GM18867 (cell line): ENCODE measurements around the gene TMCC1.
"Not testable (repeated sequence)": the region's sequence is repeated elsewhere in the genome, so short reads cannot be mapped to it uniquely, and the experiment has no call there.

ENCODE experiments used
- ATAC-seq: cut with Tn5 transposase; IDR thresholded peaks from one replicate; pipeline ENCODE4 v1.9.1; 2021; ENCODE audit warnings: mild to moderate bottlenecking, moderate library complexity; ENCODE audit not compliant: unreplicated experiment

TMCC1 gene

GRCh38 chr3:129893581-129894070 lies at the start of gene TMCC1:
TMCC1 (minus strand) TSS chr3:129893711.
- ATAC-seq = peak; percentile 85

- ATAC-seq = no peak
Observed at GRCh38 chr3:129943020-129943419, 49.5 kb upstream of the TMCC1 start.

- peak; percentile 59 for ATAC-seq
Observed at GRCh38 chr3:129942296-129942695, 48.8 kb upstream of the TMCC1 start.

GRCh38 chr3:129940086-129940485 lies 46.6 kb upstream of the TMCC1 start:
- no peak for ATAC-seq

- ATAC-seq = no peak
Observed at GRCh38 chr3:129938140-129938930, 44.8 kb upstream of the TMCC1 start.

GRCh38 chr3:129937717-129938116 lies 44.2 kb upstream of the TMCC1 start:
- ATAC-seq = no peak

GRCh38 chr3:129936757-129937156 lies 43.2 kb upstream of the TMCC1 start:
- ATAC-seq = no peak

- ATAC-seq = no peak
Observed at GRCh38 chr3:129934234-129935123, 41.0 kb upstream of the TMCC1 start.

- ATAC-seq = no peak
Observed at GRCh38 chr3:129933471-129933870, 40.0 kb upstream of the TMCC1 start.

- ATAC-seq = no peak
Observed at GRCh38 chr3:129929383-129929782, 35.9 kb upstream of the TMCC1 start.

- no peak for ATAC-seq
Observed at GRCh38 chr3:129927072-129927471, 33.6 kb upstream of the TMCC1 start.

- no peak for ATAC-seq
Observed at GRCh38 chr3:129919806-129920205, 26.3 kb upstream of the TMCC1 start.

GRCh38 chr3:129919357-129919756 lies 25.8 kb upstream of the TMCC1 start:
- no peak for ATAC-seq

GRCh38 chr3:129918461-129918860 lies 24.9 kb upstream of the TMCC1 start:
- ATAC-seq = no peak

- ATAC-seq = no peak
Observed at GRCh38 chr3:129917423-129918007, 24.0 kb upstream of the TMCC1 start.

- no peak for ATAC-seq
Observed at GRCh38 chr3:129913618-129914017, 20.1 kb upstream of the TMCC1 start.

GRCh38 chr3:129911261-129911861 lies 17.9 kb upstream of the TMCC1 start:
- no peak for ATAC-seq

- not testable (repeated sequence) for ATAC-seq
Observed at GRCh38 chr3:129909235-129909634, 15.7 kb upstream of the TMCC1 start.

- ATAC-seq = no peak
Observed at GRCh38 chr3:129908417-129908816, 14.9 kb upstream of the TMCC1 start.

- not testable (repeated sequence) for ATAC-seq
Observed at GRCh38 chr3:129901272-129901671, 7.8 kb upstream of the TMCC1 start.

- no peak for ATAC-seq
Observed at GRCh38 chr3:129897026-129897425, 3.5 kb upstream of the TMCC1 start.
